ENCODE results near the gene DNMBP.

GRCh38 chr10:100025576-100025975 lies 15.8 kb upstream of the DNMBP start:
- no peak for TF ChIP-seq EP300 (IDR thresholded peaks at IDR 0.05; ENCODE audit: borderline replicate concordance in 1 of 2, low read depth in 2 of 2, low read length in 2 of 2)
- TF ChIP-seq TAF1 (IDR thresholded peaks at IDR 0.05; ENCODE audit: low read depth, low read length) = no peak
- no peak for TF ChIP-seq CTCF (IDR thresholded peaks at IDR 0.05; ENCODE audit: control extremely low read depth in 1 of 3, insufficient read depth in 1 of 3, low read depth in 1 of 3, low read length in 3 of 3)
- TF ChIP-seq CBX8 (IDR thresholded peaks at IDR 0.05; ENCODE audit: borderline replicate concordance, low read depth, low read length) = no peak
- TF ChIP-seq POLR2AphosphoS5 (IDR thresholded peaks at IDR 0.05; ENCODE audit: low read depth, low read length) = no peak
- no peak for TF ChIP-seq JUN (IDR thresholded peaks at IDR 0.05; ENCODE audit: low read depth, low read length)
- no peak for TF ChIP-seq POLR2A (IDR thresholded peaks at IDR 0.05; ENCODE audit: control extremely low read depth in 1 of 2, low read depth in 2 of 2, low read length in 2 of 2)
- TF ChIP-seq YY1 (IDR thresholded peaks at IDR 0.05; ENCODE audit: low read depth, low read length) = no peak
- TF ChIP-seq KDM1A (IDR thresholded peaks at IDR 0.05; ENCODE audit: borderline replicate concordance, low read length) = no peak

Data from H1 (cell line).